PC-3 (cell line): ENCODE data around the gene TOR2A.

Experiments
- EZH2 ChIP-seq: fragments of 300-600 bp; sonication (generic); IDR thresholded peaks from one replicate; pipeline ENCODE4 v1.6.1; 2017; ENCODE audit warnings: antibody characterized with exemption, mild to moderate bottlenecking, low read length; ENCODE audit not compliant: unreplicated experiment
- EZH2phosphoT487 ChIP-seq: fragments of 300-600 bp; sonication (generic); IDR thresholded peaks from 2 replicates; pipeline ENCODE4 v1.6.1; 2018; ENCODE audit warnings: mild to moderate bottlenecking, antibody characterized with exemption, low read length, borderline replicate concordance
- TF ChIP-seq, protein P1 (sequence below): fragments of 300-600 bp; sonication (generic); conservative IDR thresholded peaks from 2 replicates; pipeline ENCODE4 v1.5.1; 2017; ENCODE audit warnings: antibody characterized with exemption, low read depth, mild to moderate bottlenecking, low read length

DNA sequence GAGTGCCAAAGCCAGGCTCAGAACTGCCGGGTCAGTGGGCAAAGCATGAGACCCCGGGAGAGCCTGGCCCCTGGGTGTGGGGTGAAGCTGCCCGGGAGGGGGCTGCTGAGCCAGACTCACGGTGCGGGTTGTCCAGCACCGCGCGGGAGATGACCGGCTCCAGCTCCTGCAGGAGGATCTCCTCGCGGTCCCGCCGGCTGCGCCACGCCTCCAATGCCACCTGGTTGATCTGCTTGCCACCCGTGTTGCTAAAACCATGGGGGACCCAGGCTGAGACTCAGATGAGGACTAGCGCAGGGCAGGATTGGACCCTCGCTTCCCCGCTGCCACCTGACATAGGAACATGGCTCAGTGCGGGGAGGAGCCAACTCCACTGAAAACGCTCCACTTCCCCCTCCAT is 2.6 kb downstream of the TOR2A start:
- no peak for TF ChIP-seq EZH2
- TF ChIP-seq EZH2phosphoT487 = no peak
- TF ChIP-seq, protein P1, sequence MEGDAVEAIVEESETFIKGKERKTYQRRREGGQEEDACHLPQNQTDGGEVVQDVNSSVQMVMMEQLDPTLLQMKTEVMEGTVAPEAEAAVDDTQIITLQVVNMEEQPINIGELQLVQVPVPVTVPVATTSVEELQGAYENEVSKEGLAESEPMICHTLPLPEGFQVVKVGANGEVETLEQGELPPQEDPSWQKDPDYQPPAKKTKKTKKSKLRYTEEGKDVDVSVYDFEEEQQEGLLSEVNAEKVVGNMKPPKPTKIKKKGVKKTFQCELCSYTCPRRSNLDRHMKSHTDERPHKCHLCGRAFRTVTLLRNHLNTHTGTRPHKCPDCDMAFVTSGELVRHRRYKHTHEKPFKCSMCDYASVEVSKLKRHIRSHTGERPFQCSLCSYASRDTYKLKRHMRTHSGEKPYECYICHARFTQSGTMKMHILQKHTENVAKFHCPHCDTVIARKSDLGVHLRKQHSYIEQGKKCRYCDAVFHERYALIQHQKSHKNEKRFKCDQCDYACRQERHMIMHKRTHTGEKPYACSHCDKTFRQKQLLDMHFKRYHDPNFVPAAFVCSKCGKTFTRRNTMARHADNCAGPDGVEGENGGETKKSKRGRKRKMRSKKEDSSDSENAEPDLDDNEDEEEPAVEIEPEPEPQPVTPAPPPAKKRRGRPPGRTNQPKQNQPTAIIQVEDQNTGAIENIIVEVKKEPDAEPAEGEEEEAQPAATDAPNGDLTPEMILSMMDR = no peak
